HEK293 (cell line): ENCODE data around the gene DGKG.

Source experiments
- CTCF ChIA-PET: fragments of 350-600 bp; formaldehyde crosslinking; extraction: SDS; loops from one replicate; lab custom pipeline; 2021; ENCODE audit warnings: antibody characterized with exemption; lab: Yijun Ruan, JAX
- POLR2A ChIA-PET: fragments of 300-600 bp; formaldehyde crosslinking; extraction: SDS; loops from one replicate; lab custom pipeline; 2020; ENCODE audit warnings: antibody characterized with exemption, inconsistent platforms; lab: Yijun Ruan, JAX
- H3K27ac ChIP-seq: fragments of 200-500 bp; sonication (Bioruptor generic); 2 replicates; pipeline ENCODE4 v1.5.1; 2014; ENCODE audit warnings: low read depth, low read length, control low read depth, inconsistent platforms; ENCODE audit errors: extremely low read depth
- H3K36me3 ChIP-seq, 2 experiments: fragments of 200-500 bp in 1 of 2; sonication (Bioruptor generic) in 1 of 2; 1 replicate in 1 of 2; 2 replicates in 1 of 2; pipeline ENCODE4 v1.5.1; 2014 to 2017; ENCODE audit warnings: inconsistent platforms in 2 of 2, low read length in 2 of 2; ENCODE audit not compliant: control insufficient read depth in 2 of 2, insufficient read depth in 1 of 2
- H3K4me1 ChIP-seq: fragments of 200-500 bp; sonication (Bioruptor generic); 2 replicates; pipeline ENCODE4 v1.5.1; 2014; ENCODE audit warnings: mild to moderate bottlenecking, low read length, inconsistent platforms; ENCODE audit not compliant: control insufficient read depth, insufficient read depth
- H3K4me3 ChIP-seq: 2 replicates; pipeline ENCODE4 v1.5.1; 2011; ENCODE audit warnings: low read depth, mild to moderate bottlenecking, control low read depth, low read length, moderate library complexity
- H3K9me3 ChIP-seq: fragments of 200-500 bp; sonication (Bioruptor generic); 2 replicates; pipeline ENCODE4 v1.5.1; 2014; ENCODE audit warnings: low read depth, low read length, inconsistent platforms; ENCODE audit not compliant: control insufficient read depth, insufficient read depth
- BCL11A ChIP-seq: fragments of 450-650 bp; formaldehyde crosslinking; IDR thresholded peaks from 2 replicates; pipeline ENCODE4 v1.5.1; 2016; ENCODE audit warnings: low read depth, missing biosample characterization, missing genetic modification characterization
- BCL11B ChIP-seq: fragments of 450-650 bp; formaldehyde crosslinking; IDR thresholded peaks from 2 replicates; pipeline ENCODE4 v1.5.1; 2016; ENCODE audit warnings: low read depth, missing biosample characterization, missing genetic modification characterization
- GLIS2 ChIP-seq: fragments of 450-650 bp; formaldehyde crosslinking; IDR thresholded peaks from 2 replicates; pipeline ENCODE4 v1.5.1; 2016; ENCODE audit warnings: missing biosample characterization, missing genetic modification characterization
- HOXC10 ChIP-seq: sonication (generic); formaldehyde crosslinking; IDR thresholded peaks from 2 replicates; pipeline ENCODE4 v1.8.1; 2023; ENCODE audit warnings: mild to moderate bottlenecking, missing genetic modification reagents
- KLF7 ChIP-seq: fragments of 450-650 bp; formaldehyde crosslinking; IDR thresholded peaks from 2 replicates; pipeline ENCODE4 v1.5.1; 2016; ENCODE audit warnings: missing biosample characterization, missing genetic modification characterization, borderline replicate concordance
- MYNN ChIP-seq: fragments of 450-650 bp; formaldehyde crosslinking; IDR thresholded peaks from 2 replicates; pipeline ENCODE4 v1.5.1; 2016; ENCODE audit warnings: missing biosample characterization, missing genetic modification characterization, borderline replicate concordance
- PRDM2 ChIP-seq: fragments of 450-650 bp; formaldehyde crosslinking; IDR thresholded peaks from 2 replicates; pipeline ENCODE4 v1.5.1; 2016; ENCODE audit warnings: missing biosample characterization, missing genetic modification characterization, borderline replicate concordance
- PRDM4 ChIP-seq: fragments of 450-650 bp; formaldehyde crosslinking; IDR thresholded peaks from 2 replicates; pipeline ENCODE4 v1.5.1; 2017; ENCODE audit warnings: missing biosample characterization, missing genetic modification characterization
- PRDM6 ChIP-seq: fragments of 450-650 bp; formaldehyde crosslinking; IDR thresholded peaks from 2 replicates; pipeline ENCODE4 v1.5.1; 2017; ENCODE audit warnings: missing biosample characterization, missing genetic modification characterization
- RBAK ChIP-seq: fragments of 450-650 bp; formaldehyde crosslinking; IDR thresholded peaks from 2 replicates; pipeline ENCODE4 v1.5.1; 2016; ENCODE audit warnings: missing biosample characterization, missing genetic modification characterization
- TCF7L2 ChIP-seq: IDR thresholded peaks from 2 replicates; pipeline ENCODE4 v1.6.1; 2011; ENCODE audit warnings: low read depth, mild to moderate bottlenecking, inconsistent platforms, low read length, moderate library complexity, borderline replicate concordance
- ZNF132 ChIP-seq: fragments of 450-650 bp; formaldehyde crosslinking; IDR thresholded peaks from 2 replicates; pipeline ENCODE4 v1.5.1; 2017; ENCODE audit warnings: missing biosample characterization, missing genetic modification characterization, borderline replicate concordance
- ZNF174 ChIP-seq: fragments of 450-650 bp; formaldehyde crosslinking; IDR thresholded peaks from 2 replicates; pipeline ENCODE4 v1.5.0; 2017; ENCODE audit warnings: missing biosample characterization, mild to moderate bottlenecking, missing genetic modification characterization
- ZNF211 ChIP-seq: fragments of 450-650 bp; formaldehyde crosslinking; IDR thresholded peaks from 2 replicates; pipeline ENCODE4 v1.5.1; 2016; ENCODE audit warnings: low read depth, missing biosample characterization, missing genetic modification characterization
- ZNF223 ChIP-seq: fragments of 450-650 bp; formaldehyde crosslinking; IDR thresholded peaks from 2 replicates; pipeline ENCODE4 v1.5.1; 2016; ENCODE audit warnings: missing biosample characterization, missing genetic modification characterization
- ZNF248 ChIP-seq: fragments of 450-650 bp; formaldehyde crosslinking; IDR thresholded peaks from 2 replicates; pipeline ENCODE4 v1.5.1; 2017; ENCODE audit warnings: missing biosample characterization, missing genetic modification characterization
- ZNF335 ChIP-seq: fragments of 450-650 bp; formaldehyde crosslinking; conservative IDR thresholded peaks from 2 replicates; pipeline ENCODE4 v1.5.1; 2016; ENCODE audit warnings: missing biosample characterization, missing genetic modification characterization
- ZNF423 ChIP-seq: fragments of 450-650 bp; formaldehyde crosslinking; IDR thresholded peaks from 2 replicates; pipeline ENCODE4 v1.5.1; 2016; ENCODE audit warnings: missing biosample characterization, missing genetic modification characterization
- ZNF510 ChIP-seq: fragments of 450-650 bp; formaldehyde crosslinking; IDR thresholded peaks from 2 replicates; pipeline ENCODE4 v1.5.1; 2018; ENCODE audit warnings: mild to moderate bottlenecking, missing genetic modification characterization, missing biosample characterization; ENCODE audit not compliant: insufficient replicate concordance
- ZNF529 ChIP-seq: fragments of 450-650 bp; formaldehyde crosslinking; IDR thresholded peaks from 2 replicates; pipeline ENCODE4 v1.5.1; 2017; ENCODE audit warnings: missing genetic modification characterization, missing biosample characterization; ENCODE audit not compliant: insufficient replicate concordance
- ZNF548 ChIP-seq: fragments of 450-650 bp; formaldehyde crosslinking; IDR thresholded peaks from 2 replicates; pipeline ENCODE4 v1.5.1; 2016; ENCODE audit warnings: missing biosample characterization, missing genetic modification characterization
- ZNF571 ChIP-seq: fragments of 450-650 bp; formaldehyde crosslinking; IDR thresholded peaks from 2 replicates; pipeline ENCODE4 v1.5.0; 2017; ENCODE audit warnings: missing biosample characterization, missing genetic modification characterization
- ZNF580 ChIP-seq: fragments of 450-650 bp; formaldehyde crosslinking; IDR thresholded peaks from 2 replicates; pipeline ENCODE4 v1.5.1; 2016; ENCODE audit warnings: missing biosample characterization, missing genetic modification characterization
- ZNF621 ChIP-seq: fragments of 450-650 bp; formaldehyde crosslinking; IDR thresholded peaks from 2 replicates; pipeline ENCODE4 v1.5.1; 2017; ENCODE audit warnings: missing biosample characterization, missing genetic modification characterization
- ZNF629 ChIP-seq: fragments of 450-650 bp; formaldehyde crosslinking; IDR thresholded peaks from 2 replicates; pipeline ENCODE4 v1.5.1; 2017; ENCODE audit warnings: missing biosample characterization, missing genetic modification characterization
- ZNF747 ChIP-seq: fragments of 450-650 bp; formaldehyde crosslinking; IDR thresholded peaks from 2 replicates; pipeline ENCODE4 v1.5.1; 2016; ENCODE audit warnings: missing biosample characterization, missing genetic modification characterization
- ZNF76 ChIP-seq: fragments of 450-650 bp; formaldehyde crosslinking; IDR thresholded peaks from 2 replicates; pipeline ENCODE4; 2016; ENCODE audit warnings: low read depth, missing biosample characterization, missing genetic modification characterization, borderline replicate concordance

DGKG gene

GRCh38 chr3:186342197-186342596, 19.8 kb downstream of the DGKG start:
- TF ChIP-seq ZNF510 (tag by site-specific recombination) (no peak), GLIS2 (no peak), ZNF571 (no peak), MYNN (no peak), PRDM6 (tag by site-specific recombination) (no peak), ZNF335 (no peak), HOXC10 (CRISPR knock-in tag) (no peak), PRDM4 (tag by site-specific recombination) (no peak), KLF7 (no peak), ZNF223 (tag by site-specific recombination) (no peak), ZNF747 (tag by site-specific recombination) (no peak), ZNF211 (no peak), ZNF548 (tag by site-specific recombination) (no peak), ZNF580 (tag by site-specific recombination) (no peak), ZNF132 (tag by site-specific recombination) (no peak), ZNF621 (no peak), ZNF423 (tag by site-specific recombination) (no peak), ZNF529 (tag by site-specific recombination) (no peak), BCL11B (tag by site-specific recombination) (no peak), ZNF174 (tag by site-specific recombination) (no peak)
- no peaks in the 10 kb centered on the region for H3K4me1 ChIP-seq
- POLR2A ChIA-PET, result no interaction called here
- H3K36me3 ChIP-seq, result no peaks in the 10 kb centered on the region
- no peak overlapping the region for H3K4me3 ChIP-seq
- CTCF ChIA-PET, result no interaction called here
- H3K9me3 ChIP-seq, result no peaks in the 10 kb centered on the region
- no peak overlapping the region for H3K27ac ChIP-seq

GRCh38 chr3:186340204-186340603, 21.8 kb downstream of the DGKG start:
- no peak overlapping the region for H3K4me3 ChIP-seq
- POLR2A ChIA-PET, result no interaction called here
- no peak for TF ChIP-seq ZNF76 (tag by site-specific recombination)
- TF ChIP-seq RBAK, result no peak
- TF ChIP-seq PRDM2 (tag by site-specific recombination), result no peak
- TF ChIP-seq ZNF248 (tag by site-specific recombination), result no peak
- no peak for TF ChIP-seq ZNF629
- no peak for TF ChIP-seq BCL11A (tag by site-specific recombination)
- TF ChIP-seq ZNF174 (tag by site-specific recombination), result no peak
- TF ChIP-seq TCF7L2, result no peak
- TF ChIP-seq, all 188 proteins: peak for 0
- H3K27ac ChIP-seq, result no peak overlapping the region
- no peaks in the 10 kb centered on the region for H3K9me3 ChIP-seq
- no peaks in the 10 kb centered on the region for H3K36me3 ChIP-seq
- CTCF ChIA-PET, result interaction anchor here (0.6 to 1.0 kb wide), 2 partner anchors 200 to 397 kb away, joined by 3 read pairs; no protein-coding TSS in a partner anchor
- no peaks in the 10 kb centered on the region for H3K4me1 ChIP-seq
